CD1c-positive myeloid dendritic cell (primary cell): ENCODE data around the gene MTFMT.

ENCODE experiments used
- DNase-seq: peaks from one replicate; pipeline ENCODE4 v3.0.0-alpha.2; 2016; ENCODE audit errors: extremely low spot score

MTFMT gene

GRCh38 chr15:64987136-64987535 is 42.3 kb downstream of the MTFMT start:
- DNase-seq = no peak

GRCh38 chr15:64985366-64986033 is 43.9 kb downstream of the MTFMT start:
- DNase-seq = peak; percentile 88

GRCh38 chr15:64982472-64982871 is 47.0 kb downstream of the MTFMT start:
- DNase-seq = no peak

GRCh38 chr15:64981812-64982431 is 47.5 kb downstream of the MTFMT start:
- no peak for DNase-seq

- no peak for DNase-seq
These were observed 50.2 kb downstream of the MTFMT start for GRCh38 chr15:64979252-64979710.

GRCh38 chr15:64975390-64975789 is 54.0 kb downstream of the MTFMT start:
- DNase-seq = no peak

- peak; percentile 60 for DNase-seq
These were observed 58.7 kb downstream of the MTFMT start for GRCh38 chr15:64970698-64971097.

GRCh38 chr15:64969401-64969800 is 60.0 kb downstream of the MTFMT start:
- DNase-seq = no peak

- DNase-seq = no peak
These were observed 68.4 kb downstream of the MTFMT start for GRCh38 chr15:64961013-64961412.

GRCh38 chr15:64960153-64960552 is 69.3 kb downstream of the MTFMT start:
- DNase-seq = no peak

GRCh38 chr15:64959128-64959527 is 70.3 kb downstream of the MTFMT start:
- no peak for DNase-seq

GRCh38 chr15:64954395-64954794 is 75.0 kb downstream of the MTFMT start:
- DNase-seq = no peak

- DNase-seq = no peak
These were observed 77.5 kb downstream of the MTFMT start for GRCh38 chr15:64951777-64952418.
